HEK293 (cell line): ENCODE data around the gene MAP3K9.

ENCODE experiments used
- BCL11B ChIP-seq: fragments of 450-650 bp; formaldehyde crosslinking; IDR thresholded peaks from 2 replicates; pipeline ENCODE4 v1.5.1; 2016; ENCODE audit warnings: low read depth, missing biosample characterization, missing genetic modification characterization
- EGR2 ChIP-seq: fragments of 450-650 bp; formaldehyde crosslinking; IDR thresholded peaks from 2 replicates; pipeline ENCODE4 v1.5.1; 2016; ENCODE audit warnings: low read depth, missing biosample characterization, missing genetic modification characterization
- MZF1 ChIP-seq: fragments of 450-650 bp; formaldehyde crosslinking; IDR thresholded peaks from 2 replicates; pipeline ENCODE4 v1.5.1; 2017; ENCODE audit warnings: missing biosample characterization, missing genetic modification characterization, borderline replicate concordance
- OSR2 ChIP-seq: fragments of 450-650 bp; formaldehyde crosslinking; IDR thresholded peaks from 2 replicates; pipeline ENCODE4 v1.5.1; 2016; ENCODE audit warnings: missing biosample characterization, missing genetic modification characterization
- PATZ1 ChIP-seq: fragments of 450-650 bp; formaldehyde crosslinking; IDR thresholded peaks from 2 replicates; pipeline ENCODE4 v1.5.1; 2016; ENCODE audit warnings: missing biosample characterization, missing genetic modification characterization
- PBX3 ChIP-seq: sonication (generic); formaldehyde crosslinking; IDR thresholded peaks from 2 replicates; pipeline ENCODE4 v1.8.1; 2022; ENCODE audit warnings: mild to moderate bottlenecking, moderate library complexity, missing genetic modification reagents
- PRDM10 ChIP-seq: fragments of 450-650 bp; formaldehyde crosslinking; IDR thresholded peaks from 2 replicates; pipeline ENCODE4 v1.5.1; 2016; ENCODE audit warnings: missing biosample characterization, missing genetic modification characterization
- ZBTB11 ChIP-seq: fragments of 450-650 bp; formaldehyde crosslinking; conservative IDR thresholded peaks from 2 replicates; pipeline ENCODE4 v1.5.1; 2016; ENCODE audit warnings: low read depth, missing biosample characterization, missing genetic modification characterization
- ZBTB17 ChIP-seq: fragments of 450-650 bp; formaldehyde crosslinking; IDR thresholded peaks from 2 replicates; pipeline ENCODE4 v1.5.1; 2016; ENCODE audit warnings: missing biosample characterization, missing genetic modification characterization
- ZEB2 ChIP-seq: fragments of 450-650 bp; formaldehyde crosslinking; IDR thresholded peaks from 2 replicates; pipeline ENCODE4 v1.5.1; 2016; ENCODE audit warnings: missing biosample characterization, missing genetic modification characterization
- ZFHX2 ChIP-seq: fragments of 450-650 bp; formaldehyde crosslinking; conservative IDR thresholded peaks from 2 replicates; pipeline ENCODE4 v1.5.1; 2016; ENCODE audit warnings: missing biosample characterization, missing genetic modification characterization
- ZNF175 ChIP-seq: fragments of 450-650 bp; formaldehyde crosslinking; IDR thresholded peaks from 2 replicates; pipeline ENCODE4 v1.5.1; 2016; ENCODE audit warnings: missing biosample characterization, missing genetic modification characterization
- ZNF184 ChIP-seq: fragments of 450-650 bp; IDR thresholded peaks from 2 replicates; pipeline ENCODE4 v1.5.1; 2018; ENCODE audit warnings: missing biosample characterization, mild to moderate bottlenecking, missing genetic modification characterization
- ZNF266 ChIP-seq: fragments of 450-650 bp; formaldehyde crosslinking; IDR thresholded peaks from 2 replicates; pipeline ENCODE4 v1.5.1; 2016; ENCODE audit warnings: missing biosample characterization, missing genetic modification characterization, low read depth
- ZNF341 ChIP-seq: fragments of 450-650 bp; formaldehyde crosslinking; IDR thresholded peaks from 2 replicates; pipeline ENCODE4; 2016; ENCODE audit warnings: low read depth, missing biosample characterization, missing genetic modification characterization
- ZNF398 ChIP-seq: fragments of 450-650 bp; formaldehyde crosslinking; IDR thresholded peaks from 2 replicates; pipeline ENCODE4 v1.5.1; 2017; ENCODE audit warnings: missing biosample characterization, missing genetic modification characterization
- ZNF423 ChIP-seq: fragments of 450-650 bp; formaldehyde crosslinking; IDR thresholded peaks from 2 replicates; pipeline ENCODE4 v1.5.1; 2016; ENCODE audit warnings: missing biosample characterization, missing genetic modification characterization
- ZNF48 ChIP-seq: fragments of 450-650 bp; formaldehyde crosslinking; IDR thresholded peaks from 2 replicates; pipeline ENCODE4 v1.5.1; 2016; ENCODE audit warnings: missing biosample characterization, missing genetic modification characterization
- ZNF488 ChIP-seq: fragments of 450-650 bp; formaldehyde crosslinking; IDR thresholded peaks from 2 replicates; pipeline ENCODE4 v1.5.1; 2016; ENCODE audit warnings: missing biosample characterization, missing genetic modification characterization
- ZNF544 ChIP-seq: fragments of 450-650 bp; formaldehyde crosslinking; IDR thresholded peaks from 2 replicates; pipeline ENCODE4 v1.5.0; 2017; ENCODE audit warnings: missing biosample characterization, missing genetic modification characterization
- ZNF548 ChIP-seq: fragments of 450-650 bp; formaldehyde crosslinking; IDR thresholded peaks from 2 replicates; pipeline ENCODE4 v1.5.1; 2016; ENCODE audit warnings: missing biosample characterization, missing genetic modification characterization
- ZNF561 ChIP-seq: fragments of 450-650 bp; IDR thresholded peaks from 2 replicates; pipeline ENCODE4 v1.5.1; 2018; ENCODE audit warnings: missing biosample characterization, missing genetic modification characterization, borderline replicate concordance
- ZNF600 ChIP-seq: fragments of 450-650 bp; formaldehyde crosslinking; IDR thresholded peaks from 2 replicates; pipeline ENCODE4 v1.5.1; 2016; ENCODE audit warnings: missing biosample characterization, missing genetic modification characterization
- ZNF660 ChIP-seq: fragments of 450-650 bp; IDR thresholded peaks from 2 replicates; pipeline ENCODE4 v1.5.1; 2018; ENCODE audit warnings: missing biosample characterization, mild to moderate bottlenecking, missing genetic modification characterization
- ZNF670 ChIP-seq: fragments of 450-650 bp; formaldehyde crosslinking; IDR thresholded peaks from 2 replicates; pipeline ENCODE4 v1.5.1; 2016; ENCODE audit warnings: missing biosample characterization, missing genetic modification characterization, low read depth
- ZSCAN23 ChIP-seq: fragments of 450-650 bp; formaldehyde crosslinking; IDR thresholded peaks from 2 replicates; pipeline ENCODE4 v1.5.1; 2016; ENCODE audit warnings: missing biosample characterization, missing genetic modification characterization

Gene MAP3K9

GRCh38 chr14:70735043-70735442 lies 74.3 kb downstream of the MAP3K9 start (continued):
- TF ChIP-seq PATZ1 (tag by site-specific recombination): peak; percentile 47; the same call in 1 of the 2 replicates
- no peak for TF ChIP-seq PBX3 (CRISPR knock-in tag)
- peak; percentile 72 for TF ChIP-seq ZNF398
- peak; percentile 65 for TF ChIP-seq ZFHX2 (tag by site-specific recombination)
- 0 out of 2 replicates have a peak, but pooled peaks have one; percentile 40 for TF ChIP-seq ZEB2 (tag by site-specific recombination)
- TF ChIP-seq ZNF600 (tag by site-specific recombination): no peak
- TF ChIP-seq ZNF48 (tag by site-specific recombination): no peak
- TF ChIP-seq ZNF184 (tag by site-specific recombination): peak; percentile 55; the same call in 1 of the 2 replicates
- TF ChIP-seq ZNF561 (tag by site-specific recombination): 0 out of 2 replicates have a peak, but pooled peaks have one; percentile 46
- peak; percentile 43 for TF ChIP-seq ZNF341 (tag by site-specific recombination)
- TF ChIP-seq ZNF544: no peak
- no peak for TF ChIP-seq ZNF488 (tag by site-specific recombination)
- no peak for TF ChIP-seq ZNF670 (tag by site-specific recombination)
- no peak for TF ChIP-seq ZNF266 (tag by site-specific recombination)
- TF ChIP-seq ZSCAN23: no peak
- no peak for TF ChIP-seq BCL11B (tag by site-specific recombination)
- TF ChIP-seq OSR2 (tag by site-specific recombination): peak; percentile 64
- TF ChIP-seq MZF1 (tag by site-specific recombination): peak; percentile 48; the same call in 1 of the 2 replicates
- 0 out of 2 replicates have a peak, but pooled peaks have one; percentile 32 for TF ChIP-seq ZBTB17
- no peak for TF ChIP-seq ZNF175 (tag by site-specific recombination)
- no peak for TF ChIP-seq ZNF548 (tag by site-specific recombination)
- 0 out of 2 replicates have a peak, but pooled peaks have one; percentile 36 for TF ChIP-seq ZNF423 (tag by site-specific recombination)
- peak; percentile 65 for TF ChIP-seq EGR2 (tag by site-specific recombination)
- peak; percentile 52 for TF ChIP-seq ZNF660 (tag by site-specific recombination)
- TF ChIP-seq PRDM10 (tag by site-specific recombination): peak; percentile 58
- no peak for TF ChIP-seq ZBTB11 (tag by site-specific recombination)
